ENCODE results near the gene PAX8. TPM values are rescaled to one million over a fixed set of nuclear protein-coding genes. Genes with fewer than 3 reads are reported as not detected.
"Not testable (repeated sequence)": the region's sequence is repeated elsewhere in the genome, so short reads cannot be mapped to it uniquely, and the experiment has no call there.

The PAX8 gene
- 0.24 TPM for total RNA-seq (ENCODE audit: insufficient read depth, low replicate concordance)

- no peak for DNase-seq (ENCODE audit: low spot score)
These were observed at the start of gene PAX8 for GRCh38 chr2:113278742-113279139. Gene PAX8, minus strand, starts transcription at chr2:113278921. Its CDS starts 527 bp downstream, at chr2:113278394.

GRCh38 chr2:113328043-113328442, 49.3 kb upstream of the PAX8 start:
- DNase-seq (ENCODE audit: low spot score), result no peak

- DNase-seq (ENCODE audit: low spot score), result not testable (repeated sequence)
These were observed 46.5 kb upstream of the PAX8 start for GRCh38 chr2:113325161-113325731.

- DNase-seq (ENCODE audit: low spot score), result peak; percentile 84
These were observed 46.0 kb upstream of the PAX8 start for GRCh38 chr2:113324684-113325160.

GRCh38 chr2:113323129-113323528, 44.4 kb upstream of the PAX8 start:
- not testable (repeated sequence) for DNase-seq (ENCODE audit: low spot score)

GRCh38 chr2:113320106-113320505, 41.4 kb upstream of the PAX8 start:
- DNase-seq (ENCODE audit: low spot score), result not testable (repeated sequence)

- not testable (repeated sequence) for DNase-seq (ENCODE audit: low spot score)
These were observed 40.2 kb upstream of the PAX8 start for GRCh38 chr2:113318941-113319340.

GRCh38 chr2:113316085-113316484, 37.4 kb upstream of the PAX8 start:
- no peak for DNase-seq (ENCODE audit: low spot score)

- peak; percentile 65 for DNase-seq (ENCODE audit: low spot score)
These were observed 35.9 kb upstream of the PAX8 start for GRCh38 chr2:113314663-113315062.

GRCh38 chr2:113314176-113314575, 35.5 kb upstream of the PAX8 start:
- DNase-seq (ENCODE audit: low spot score), result not testable (repeated sequence)

GRCh38 chr2:113311781-113312180, 33.1 kb upstream of the PAX8 start:
- not testable (repeated sequence) for DNase-seq (ENCODE audit: low spot score)

GRCh38 chr2:113311191-113311590, 32.5 kb upstream of the PAX8 start:
- not testable (repeated sequence) for DNase-seq (ENCODE audit: low spot score)

GRCh38 chr2:113309655-113310387, 31.1 kb upstream of the PAX8 start:
- DNase-seq (ENCODE audit: low spot score), result peak; percentile 30

- DNase-seq (ENCODE audit: low spot score), result not testable (repeated sequence)
These were observed 30.1 kb upstream of the PAX8 start for GRCh38 chr2:113308784-113309183.

GRCh38 chr2:113306207-113306606, 27.5 kb upstream of the PAX8 start:
- DNase-seq (ENCODE audit: low spot score), result not testable (repeated sequence)

GRCh38 chr2:113305749-113306148, 27.0 kb upstream of the PAX8 start:
- DNase-seq (ENCODE audit: low spot score), result not testable (repeated sequence)

- DNase-seq (ENCODE audit: low spot score), result no peak
These were observed 26.4 kb upstream of the PAX8 start for GRCh38 chr2:113305146-113305545.

GRCh38 chr2:113304702-113305101, 26.0 kb upstream of the PAX8 start:
- no peak for DNase-seq (ENCODE audit: low spot score)

- DNase-seq (ENCODE audit: low spot score), result not testable (repeated sequence)
These were observed 23.7 kb upstream of the PAX8 start for GRCh38 chr2:113302216-113302980.

- DNase-seq (ENCODE audit: low spot score), result no peak
These were observed 21.6 kb upstream of the PAX8 start for GRCh38 chr2:113300281-113300680.

GRCh38 chr2:113298176-113298575, 19.5 kb upstream of the PAX8 start:
- DNase-seq (ENCODE audit: low spot score), result no peak

- not testable (repeated sequence) for DNase-seq (ENCODE audit: low spot score)
These were observed 18.9 kb upstream of the PAX8 start for GRCh38 chr2:113297590-113297989.

All from umbilical cord (tissue), 2 donors.